ENCODE measurements around the gene ATXN10.

- no peak for TF ChIP-seq CTCF (IDR thresholded peaks at IDR 0.05)
- TF ChIP-seq POLR2A (IDR thresholded peaks at IDR 0.05) = no peak
Measured at GRCh38 chr22:45750626-45751025, 79.0 kb downstream of the ATXN10 start.
